Measurements from ENCODE around the gene GNG12. TPM values are rescaled to one million over a fixed set of nuclear protein-coding genes. Genes with fewer than 3 reads are reported as not detected.

GNG12 gene
- total and polyA plus RNA-seq, 9 of the 15 experiments (the other 6 are each of a cell fraction or from before 2014, with no cell fraction given) = 2.6 to 6.0 (median 4.1) TPM

DNA sequence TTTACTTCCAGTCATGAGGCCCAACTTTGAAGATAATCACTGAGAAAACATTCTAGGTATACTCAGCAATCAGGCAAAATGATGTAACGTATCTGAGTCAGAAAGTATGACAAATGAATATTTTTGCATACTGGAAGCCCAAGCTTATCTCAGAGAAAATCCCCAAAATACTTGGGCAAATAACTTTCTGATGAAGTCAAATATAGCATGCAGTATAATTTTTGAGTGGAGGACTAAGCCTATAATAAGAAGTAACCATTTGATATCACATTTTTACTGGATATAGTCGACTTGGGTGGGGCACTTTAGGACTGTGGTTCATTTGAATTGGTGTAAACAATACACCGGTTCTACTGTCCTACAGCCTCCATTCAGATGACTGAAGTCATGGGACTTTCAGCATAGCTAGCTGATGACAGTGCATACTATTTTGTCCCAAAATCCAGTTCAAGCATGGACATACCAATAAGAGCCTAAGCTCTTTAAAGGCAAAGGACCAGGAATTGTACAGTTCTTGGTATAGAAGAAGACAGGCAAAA lies 150.5 kb downstream of the GNG12 start (continued):
- TF ChIP-seq, protein P1, sequence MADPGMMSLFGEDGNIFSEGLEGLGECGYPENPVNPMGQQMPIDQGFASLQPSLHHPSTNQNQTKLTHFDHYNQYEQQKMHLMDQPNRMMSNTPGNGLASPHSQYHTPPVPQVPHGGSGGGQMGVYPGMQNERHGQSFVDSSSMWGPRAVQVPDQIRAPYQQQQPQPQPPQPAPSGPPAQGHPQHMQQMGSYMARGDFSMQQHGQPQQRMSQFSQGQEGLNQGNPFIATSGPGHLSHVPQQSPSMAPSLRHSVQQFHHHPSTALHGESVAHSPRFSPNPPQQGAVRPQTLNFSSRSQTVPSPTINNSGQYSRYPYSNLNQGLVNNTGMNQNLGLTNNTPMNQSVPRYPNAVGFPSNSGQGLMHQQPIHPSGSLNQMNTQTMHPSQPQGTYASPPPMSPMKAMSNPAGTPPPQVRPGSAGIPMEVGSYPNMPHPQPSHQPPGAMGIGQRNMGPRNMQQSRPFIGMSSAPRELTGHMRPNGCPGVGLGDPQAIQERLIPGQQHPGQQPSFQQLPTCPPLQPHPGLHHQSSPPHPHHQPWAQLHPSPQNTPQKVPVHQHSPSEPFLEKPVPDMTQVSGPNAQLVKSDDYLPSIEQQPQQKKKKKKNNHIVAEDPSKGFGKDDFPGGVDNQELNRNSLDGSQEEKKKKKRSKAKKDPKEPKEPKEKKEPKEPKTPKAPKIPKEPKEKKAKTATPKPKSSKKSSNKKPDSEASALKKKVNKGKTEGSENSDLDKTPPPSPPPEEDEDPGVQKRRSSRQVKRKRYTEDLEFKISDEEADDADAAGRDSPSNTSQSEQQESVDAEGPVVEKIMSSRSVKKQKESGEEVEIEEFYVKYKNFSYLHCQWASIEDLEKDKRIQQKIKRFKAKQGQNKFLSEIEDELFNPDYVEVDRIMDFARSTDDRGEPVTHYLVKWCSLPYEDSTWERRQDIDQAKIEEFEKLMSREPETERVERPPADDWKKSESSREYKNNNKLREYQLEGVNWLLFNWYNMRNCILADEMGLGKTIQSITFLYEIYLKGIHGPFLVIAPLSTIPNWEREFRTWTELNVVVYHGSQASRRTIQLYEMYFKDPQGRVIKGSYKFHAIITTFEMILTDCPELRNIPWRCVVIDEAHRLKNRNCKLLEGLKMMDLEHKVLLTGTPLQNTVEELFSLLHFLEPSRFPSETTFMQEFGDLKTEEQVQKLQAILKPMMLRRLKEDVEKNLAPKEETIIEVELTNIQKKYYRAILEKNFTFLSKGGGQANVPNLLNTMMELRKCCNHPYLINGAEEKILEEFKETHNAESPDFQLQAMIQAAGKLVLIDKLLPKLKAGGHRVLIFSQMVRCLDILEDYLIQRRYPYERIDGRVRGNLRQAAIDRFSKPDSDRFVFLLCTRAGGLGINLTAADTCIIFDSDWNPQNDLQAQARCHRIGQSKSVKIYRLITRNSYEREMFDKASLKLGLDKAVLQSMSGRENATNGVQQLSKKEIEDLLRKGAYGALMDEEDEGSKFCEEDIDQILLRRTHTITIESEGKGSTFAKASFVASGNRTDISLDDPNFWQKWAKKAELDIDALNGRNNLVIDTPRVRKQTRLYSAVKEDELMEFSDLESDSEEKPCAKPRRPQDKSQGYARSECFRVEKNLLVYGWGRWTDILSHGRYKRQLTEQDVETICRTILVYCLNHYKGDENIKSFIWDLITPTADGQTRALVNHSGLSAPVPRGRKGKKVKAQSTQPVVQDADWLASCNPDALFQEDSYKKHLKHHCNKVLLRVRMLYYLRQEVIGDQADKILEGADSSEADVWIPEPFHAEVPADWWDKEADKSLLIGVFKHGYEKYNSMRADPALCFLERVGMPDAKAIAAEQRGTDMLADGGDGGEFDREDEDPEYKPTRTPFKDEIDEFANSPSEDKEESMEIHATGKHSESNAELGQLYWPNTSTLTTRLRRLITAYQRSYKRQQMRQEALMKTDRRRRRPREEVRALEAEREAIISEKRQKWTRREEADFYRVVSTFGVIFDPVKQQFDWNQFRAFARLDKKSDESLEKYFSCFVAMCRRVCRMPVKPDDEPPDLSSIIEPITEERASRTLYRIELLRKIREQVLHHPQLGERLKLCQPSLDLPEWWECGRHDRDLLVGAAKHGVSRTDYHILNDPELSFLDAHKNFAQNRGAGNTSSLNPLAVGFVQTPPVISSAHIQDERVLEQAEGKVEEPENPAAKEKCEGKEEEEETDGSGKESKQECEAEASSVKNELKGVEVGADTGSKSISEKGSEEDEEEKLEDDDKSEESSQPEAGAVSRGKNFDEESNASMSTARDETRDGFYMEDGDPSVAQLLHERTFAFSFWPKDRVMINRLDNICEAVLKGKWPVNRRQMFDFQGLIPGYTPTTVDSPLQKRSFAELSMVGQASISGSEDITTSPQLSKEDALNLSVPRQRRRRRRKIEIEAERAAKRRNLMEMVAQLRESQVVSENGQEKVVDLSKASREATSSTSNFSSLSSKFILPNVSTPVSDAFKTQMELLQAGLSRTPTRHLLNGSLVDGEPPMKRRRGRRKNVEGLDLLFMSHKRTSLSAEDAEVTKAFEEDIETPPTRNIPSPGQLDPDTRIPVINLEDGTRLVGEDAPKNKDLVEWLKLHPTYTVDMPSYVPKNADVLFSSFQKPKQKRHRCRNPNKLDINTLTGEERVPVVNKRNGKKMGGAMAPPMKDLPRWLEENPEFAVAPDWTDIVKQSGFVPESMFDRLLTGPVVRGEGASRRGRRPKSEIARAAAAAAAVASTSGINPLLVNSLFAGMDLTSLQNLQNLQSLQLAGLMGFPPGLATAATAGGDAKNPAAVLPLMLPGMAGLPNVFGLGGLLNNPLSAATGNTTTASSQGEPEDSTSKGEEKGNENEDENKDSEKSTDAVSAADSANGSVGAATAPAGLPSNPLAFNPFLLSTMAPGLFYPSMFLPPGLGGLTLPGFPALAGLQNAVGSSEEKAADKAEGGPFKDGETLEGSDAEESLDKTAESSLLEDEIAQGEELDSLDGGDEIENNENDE (IDR thresholded peaks at IDR 0.05; ENCODE audit: low read depth, low read length) = no peak
- TF ChIP-seq NUFIP1 (IDR thresholded peaks at IDR 0.05; ENCODE audit: partially characterized antibody) = no peak
- TF ChIP-seq PPARD (CRISPR knock-in tag; IDR thresholded peaks at IDR 0.05) = no peak
- TF ChIP-seq, protein P2, sequence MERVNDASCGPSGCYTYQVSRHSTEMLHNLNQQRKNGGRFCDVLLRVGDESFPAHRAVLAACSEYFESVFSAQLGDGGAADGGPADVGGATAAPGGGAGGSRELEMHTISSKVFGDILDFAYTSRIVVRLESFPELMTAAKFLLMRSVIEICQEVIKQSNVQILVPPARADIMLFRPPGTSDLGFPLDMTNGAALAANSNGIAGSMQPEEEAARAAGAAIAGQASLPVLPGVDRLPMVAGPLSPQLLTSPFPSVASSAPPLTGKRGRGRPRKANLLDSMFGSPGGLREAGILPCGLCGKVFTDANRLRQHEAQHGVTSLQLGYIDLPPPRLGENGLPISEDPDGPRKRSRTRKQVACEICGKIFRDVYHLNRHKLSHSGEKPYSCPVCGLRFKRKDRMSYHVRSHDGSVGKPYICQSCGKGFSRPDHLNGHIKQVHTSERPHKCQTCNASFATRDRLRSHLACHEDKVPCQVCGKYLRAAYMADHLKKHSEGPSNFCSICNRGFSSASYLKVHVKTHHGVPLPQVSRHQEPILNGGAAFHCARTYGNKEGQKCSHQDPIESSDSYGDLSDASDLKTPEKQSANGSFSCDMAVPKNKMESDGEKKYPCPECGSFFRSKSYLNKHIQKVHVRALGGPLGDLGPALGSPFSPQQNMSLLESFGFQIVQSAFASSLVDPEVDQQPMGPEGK (CRISPR knock-in tag; IDR thresholded peaks at IDR 0.05; ENCODE audit: borderline replicate concordance) = no peak
- TF ChIP-seq MAFK (IDR thresholded peaks at IDR 0.05; ENCODE audit: low read length) = peak; percentile 62; the same call in 1 of the 2 replicates
- no peak for TF ChIP-seq MCM3 (IDR thresholded peaks at IDR 0.05)
- no peak for TF ChIP-seq NCOA2 (IDR thresholded peaks at IDR 0.05; ENCODE audit: partially characterized antibody in 2 of 2)
- TF ChIP-seq GTF2F1 (IDR thresholded peaks at IDR 0.05; ENCODE audit: low read depth, low read length) = no peak
- no peak for TF ChIP-seq SIN3B (IDR thresholded peaks at IDR 0.05; ENCODE audit: low read depth)
- TF ChIP-seq, protein P3, sequence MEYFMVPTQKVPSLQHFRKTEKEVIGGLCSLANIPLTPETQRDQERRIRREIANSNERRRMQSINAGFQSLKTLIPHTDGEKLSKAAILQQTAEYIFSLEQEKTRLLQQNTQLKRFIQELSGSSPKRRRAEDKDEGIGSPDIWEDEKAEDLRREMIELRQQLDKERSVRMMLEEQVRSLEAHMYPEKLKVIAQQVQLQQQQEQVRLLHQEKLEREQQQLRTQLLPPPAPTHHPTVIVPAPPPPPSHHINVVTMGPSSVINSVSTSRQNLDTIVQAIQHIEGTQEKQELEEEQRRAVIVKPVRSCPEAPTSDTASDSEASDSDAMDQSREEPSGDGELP (CRISPR knock-in tag; IDR thresholded peaks at IDR 0.05; ENCODE audit: borderline replicate concordance) = no peak
- TF ChIP-seq ZBTB7A (IDR thresholded peaks at IDR 0.05; ENCODE audit: borderline replicate concordance, control insufficient read depth, low read depth, low read length) = no peak
- no peak for TF ChIP-seq ERF (CRISPR knock-in tag; IDR thresholded peaks at IDR 0.05)
- TF ChIP-seq STAT5B (CRISPR knock-in tag; IDR thresholded peaks at IDR 0.05) = no peak
- TF ChIP-seq GATA2 (CRISPR knock-in tag; IDR thresholded peaks at IDR 0.05) = no peak
- no peak for TF ChIP-seq ZNF780A (CRISPR knock-in tag; IDR thresholded peaks at IDR 0.05)

Measured in K562 (cell line).